Measurements from ENCODE around the gene CYBB.
A peak's percentile ranks its signal among the peaks of the same experiment; 100 is the strongest.

CYBB gene

DNA sequence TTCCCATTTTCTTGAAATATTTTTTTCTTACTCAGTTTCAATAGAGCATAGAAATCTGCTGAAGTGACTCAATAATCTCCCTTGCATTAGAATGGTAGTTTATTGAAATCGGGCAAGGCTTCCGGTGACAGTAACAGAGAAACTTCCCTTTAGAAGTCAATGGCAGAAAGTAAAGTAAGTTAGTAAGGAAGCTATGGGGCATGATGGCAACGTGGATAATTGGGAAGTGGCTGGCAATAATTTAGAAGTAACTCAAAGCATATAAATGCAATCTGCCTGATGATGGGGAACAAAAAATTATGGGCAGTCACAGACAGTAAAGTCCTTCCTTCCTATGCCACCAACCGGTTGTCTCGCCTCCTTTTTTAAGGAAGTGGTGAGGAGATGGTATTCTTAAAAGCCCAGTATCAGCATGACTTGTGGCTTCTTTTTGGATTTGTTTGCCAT is 7.6 kb downstream of the CYBB start:
- peak overlapping the region; percentile 24 for H3K4me3 ChIP-seq (ENCODE audit: insufficient read depth, low read length, poor library complexity, severe bottlenecking)
- H3K79me2 ChIP-seq (ENCODE audit: insufficient read depth, low read length), result no peaks in the 10 kb centered on the region
- H3K27ac ChIP-seq (ENCODE audit: low read depth, low read length), result peak overlapping the region; percentile 95
- no peaks in the 10 kb centered on the region for H3K9me2 ChIP-seq (replicated peaks; ENCODE audit: insufficient read depth, low read length)
- peak overlapping the region; percentile 25 for H3K9ac ChIP-seq (ENCODE audit: low read length)
- peak overlapping the region; percentile 73 for H3K4me2 ChIP-seq (ENCODE audit: low read depth, low read length, poor library complexity, severe bottlenecking)
- H4K20me1 ChIP-seq (ENCODE audit: low read depth, low read length), result no peaks in the 10 kb centered on the region
- H3K36me3 ChIP-seq (ENCODE audit: low read length), result peaks cover 2% of the 10 kb centered on the region; the same call in 1 of the 2 replicates
- H3F3A ChIP-seq (ENCODE audit: insufficient read depth), result peaks cover 43% of the 10 kb centered on the region
- H3K27me3 ChIP-seq (ENCODE audit: low read length), result no peaks in the 10 kb centered on the region
- TF ChIP-seq EZH2phosphoT487 (conservative IDR thresholded peaks at IDR 0.05; ENCODE audit: low read length) (no peak), CTCF (IDR thresholded peaks at IDR 0.05; ENCODE audit: insufficient read depth, low read length, poor library complexity, severe bottlenecking) (no peak)
- no peak overlapping the region for H2AFZ ChIP-seq (ENCODE audit: low read depth, low read length, severe bottlenecking)
- H3K9me3 ChIP-seq (ENCODE audit: insufficient read depth, low read length), result no peaks in the 10 kb centered on the region

DNA sequence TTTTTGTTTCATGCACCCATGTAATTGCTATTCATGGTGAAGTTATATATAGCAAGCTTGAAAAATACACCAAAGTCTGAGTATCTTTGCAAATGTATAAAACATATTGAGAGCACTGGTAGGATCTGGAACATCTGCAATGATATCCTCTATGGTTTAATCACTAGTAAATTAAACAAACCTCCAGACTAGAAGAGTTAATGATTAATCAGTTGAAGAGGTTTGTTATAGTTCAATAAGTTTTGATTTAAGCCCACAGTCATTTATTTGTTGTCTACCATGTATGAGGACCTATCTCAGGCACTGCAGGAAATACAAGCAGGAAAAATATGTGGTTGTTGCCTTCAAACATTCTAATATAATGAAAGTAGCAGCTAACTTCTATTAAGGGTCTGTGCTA is 16.5 kb downstream of the CYBB start:
- TF ChIP-seq EZH2phosphoT487 (conservative IDR thresholded peaks at IDR 0.05; ENCODE audit: low read length), result no peak
- TF ChIP-seq CTCF (IDR thresholded peaks at IDR 0.05; ENCODE audit: insufficient read depth, low read length, poor library complexity, severe bottlenecking), result no peak
- Histone ChIP-seq H3K9me2 (replicated peaks; ENCODE audit: insufficient read depth, low read length) (no peaks in the 10 kb centered on the region), H4K20me1 (ENCODE audit: low read depth, low read length) (no peaks in the 10 kb centered on the region), H2AFZ (ENCODE audit: low read depth, low read length, severe bottlenecking) (no peak overlapping the region), H3K9ac (ENCODE audit: low read length) (no peak overlapping the region), H3K4me2 (ENCODE audit: low read depth, low read length, poor library complexity, severe bottlenecking) (peak overlapping the region; percentile 38), H3K79me2 (ENCODE audit: insufficient read depth, low read length) (no peaks in the 10 kb centered on the region), H3K9me3 (ENCODE audit: insufficient read depth, low read length) (no peaks in the 10 kb centered on the region), H3K4me3 (ENCODE audit: insufficient read depth, low read length, poor library complexity, severe bottlenecking) (no peak overlapping the region), H3F3A (ENCODE audit: insufficient read depth) (peaks cover 11% of the 10 kb centered on the region; the same call in 1 of the 2 replicates), H3K27me3 (ENCODE audit: low read length) (no peaks in the 10 kb centered on the region), H3K36me3 (ENCODE audit: low read length) (peaks cover 2% of the 10 kb centered on the region; the same call in 1 of the 2 replicates), H3K27ac (ENCODE audit: low read depth, low read length) (peak overlapping the region; percentile 70)

- Histone ChIP-seq H3K27me3 (ENCODE audit: low read length) (no peaks in the 10 kb centered on the region), H3K9me3 (ENCODE audit: insufficient read depth, low read length) (no peaks in the 10 kb centered on the region), H2AFZ (ENCODE audit: low read depth, low read length, severe bottlenecking) (no peak overlapping the region), H3K79me2 (ENCODE audit: insufficient read depth, low read length) (no peaks in the 10 kb centered on the region), H4K20me1 (ENCODE audit: low read depth, low read length) (no peaks in the 10 kb centered on the region), H3K27ac (ENCODE audit: low read depth, low read length) (peak overlapping the region; percentile 70), H3K9ac (ENCODE audit: low read length) (no peak overlapping the region), H3K9me2 (replicated peaks; ENCODE audit: insufficient read depth, low read length) (no peaks in the 10 kb centered on the region), H3K4me2 (ENCODE audit: low read depth, low read length, poor library complexity, severe bottlenecking) (peak overlapping the region; percentile 38), H3K36me3 (ENCODE audit: low read length) (peaks cover 1% of the 10 kb centered on the region; the same call in 1 of the 2 replicates), H3F3A (ENCODE audit: insufficient read depth) (peaks cover 11% of the 10 kb centered on the region; the same call in 1 of the 2 replicates), H3K4me3 (ENCODE audit: insufficient read depth, low read length, poor library complexity, severe bottlenecking) (no peak overlapping the region)
- TF ChIP-seq EZH2phosphoT487 (conservative IDR thresholded peaks at IDR 0.05; ENCODE audit: low read length) (no peak), CTCF (IDR thresholded peaks at IDR 0.05; ENCODE audit: insufficient read depth, low read length, poor library complexity, severe bottlenecking) (no peak)
These were observed 16.9 kb downstream of the CYBB start for GRCh38 chrX:37796805-37797204.

All from SU-DHL-6 (cell line).